ENCODE results near the gene ARHGAP30.

GRCh38 chr1:161038523-161039153 is 31.1 kb downstream of the ARHGAP30 start, which contains the start of gene TSTD1:
- peak in 1 of 3 experiments; percentile 30 for TF ChIP-seq CTCF (optimal IDR thresholded peaks at IDR 0.05 in 1 of 3, IDR thresholded peaks at IDR 0.05 in 1 of 3, conservative IDR thresholded peaks at IDR 0.05 in 1 of 3; ENCODE audit: extremely low read depth in 1 of 3, insufficient read depth in 2 of 3, low read length in 3 of 3)
- no peak for TF ChIP-seq EZH2 (IDR thresholded peaks at IDR 0.05; ENCODE audit: low read length)

Measured in keratinocyte (primary cell).